ENCODE data around the gene SUFU.

Gene SUFU

DNA sequence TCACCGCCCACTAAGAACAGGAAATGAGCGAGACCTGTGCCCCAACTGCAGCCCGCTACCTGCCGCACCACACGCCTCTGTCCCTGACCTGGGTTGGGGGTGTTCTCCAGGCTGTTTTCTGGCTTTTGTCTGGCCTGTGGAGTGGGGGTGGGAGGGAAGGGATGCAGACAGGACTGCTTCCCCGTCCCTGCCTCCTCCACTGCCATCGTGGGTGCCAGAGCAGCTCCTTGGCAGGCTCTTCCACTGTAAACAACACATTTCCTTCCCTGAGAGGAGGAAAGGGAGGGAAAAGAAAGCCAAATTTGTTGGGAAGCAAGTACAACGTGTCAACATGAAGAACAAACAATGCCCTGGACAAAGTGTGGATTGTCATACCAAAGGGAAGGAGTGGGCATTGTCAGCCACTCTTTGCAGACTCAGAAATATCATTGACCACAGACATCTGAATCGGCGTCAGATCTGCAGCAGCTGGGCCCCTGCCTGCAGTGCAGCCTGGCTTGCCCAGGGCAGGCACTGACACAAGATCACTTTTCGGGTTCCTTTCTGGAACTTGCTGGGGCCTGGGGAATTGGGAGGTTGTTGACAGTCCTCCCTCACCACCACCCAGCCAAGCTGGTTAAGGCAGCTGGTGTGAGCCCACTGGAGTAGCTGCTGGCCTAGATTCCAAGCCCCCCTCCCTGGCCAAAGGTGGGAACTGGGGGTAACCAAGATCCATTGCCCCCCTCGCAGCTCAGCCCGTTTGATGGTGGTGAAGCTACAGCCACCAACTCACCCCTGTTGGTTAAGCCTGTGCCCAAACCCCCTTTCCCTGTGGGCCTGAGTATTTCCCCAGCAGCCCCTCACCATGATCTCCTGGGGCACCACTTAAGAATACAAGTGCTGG, 117.9 kb downstream of the SUFU start:
- no peak for DNase-seq

DNA sequence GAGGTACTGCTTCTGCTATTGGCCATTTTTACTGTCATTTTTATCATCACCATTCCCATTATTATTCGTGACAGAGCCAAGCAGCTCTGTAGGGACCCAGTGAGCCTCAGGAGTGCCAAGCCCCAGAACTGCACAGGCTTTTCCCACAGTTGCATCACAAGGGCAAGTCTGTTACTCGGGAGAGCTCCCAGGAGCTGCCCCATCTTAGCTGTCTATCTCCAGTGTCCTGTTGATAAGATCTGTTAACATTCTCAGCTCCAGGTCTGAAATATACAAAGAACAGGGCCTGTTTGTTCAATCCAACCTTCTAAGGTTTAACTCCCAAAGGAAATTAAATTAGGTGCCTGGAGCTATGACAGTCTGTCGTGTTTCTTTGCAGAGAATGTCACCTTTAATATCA, 120.3 kb downstream of the SUFU start:
- DNase-seq, result no peak

DNA sequence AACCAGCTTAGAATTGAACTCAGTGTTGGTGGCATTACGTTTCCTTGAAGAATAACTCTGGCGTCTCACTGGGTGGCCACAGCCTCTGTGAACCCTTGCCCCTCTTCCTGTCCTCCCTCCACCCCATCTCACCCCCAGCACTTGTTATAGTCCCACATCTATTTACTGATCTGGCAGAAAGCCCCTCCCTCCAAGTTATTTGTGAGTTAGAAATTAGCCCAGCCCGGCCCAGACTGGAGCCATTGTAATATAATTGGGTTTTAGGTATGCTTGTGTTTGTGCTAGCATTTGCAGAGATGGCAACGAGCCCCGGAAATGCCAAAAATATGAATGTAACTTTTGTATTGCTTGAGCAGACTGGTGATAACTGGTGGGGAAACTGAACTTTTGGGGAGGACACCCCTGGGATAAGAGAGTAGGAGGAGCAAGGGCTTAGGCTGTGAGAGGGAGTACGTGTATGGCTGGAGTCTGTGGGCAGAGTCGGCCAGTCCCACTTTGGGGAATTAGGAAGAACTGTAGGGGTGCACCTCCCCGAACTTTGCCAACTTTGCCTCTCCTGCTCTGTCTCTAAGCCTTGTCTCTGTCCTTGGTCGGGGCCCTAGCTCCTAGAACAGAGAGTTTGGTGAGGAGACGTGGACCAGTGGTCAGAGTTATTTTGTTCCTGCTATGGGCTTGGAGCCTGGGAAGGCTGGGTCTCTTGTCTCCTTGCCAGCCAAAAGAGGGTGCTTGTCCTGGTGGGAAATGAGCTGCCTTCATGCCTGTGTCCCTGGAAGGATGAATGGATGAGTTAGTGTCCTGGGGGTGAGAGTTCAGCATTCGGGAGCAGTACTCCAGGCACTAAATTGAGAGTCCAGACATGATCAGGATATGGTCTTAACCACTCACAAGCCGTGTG, 121.2 kb downstream of the SUFU start:
- no peak for DNase-seq

DNA sequence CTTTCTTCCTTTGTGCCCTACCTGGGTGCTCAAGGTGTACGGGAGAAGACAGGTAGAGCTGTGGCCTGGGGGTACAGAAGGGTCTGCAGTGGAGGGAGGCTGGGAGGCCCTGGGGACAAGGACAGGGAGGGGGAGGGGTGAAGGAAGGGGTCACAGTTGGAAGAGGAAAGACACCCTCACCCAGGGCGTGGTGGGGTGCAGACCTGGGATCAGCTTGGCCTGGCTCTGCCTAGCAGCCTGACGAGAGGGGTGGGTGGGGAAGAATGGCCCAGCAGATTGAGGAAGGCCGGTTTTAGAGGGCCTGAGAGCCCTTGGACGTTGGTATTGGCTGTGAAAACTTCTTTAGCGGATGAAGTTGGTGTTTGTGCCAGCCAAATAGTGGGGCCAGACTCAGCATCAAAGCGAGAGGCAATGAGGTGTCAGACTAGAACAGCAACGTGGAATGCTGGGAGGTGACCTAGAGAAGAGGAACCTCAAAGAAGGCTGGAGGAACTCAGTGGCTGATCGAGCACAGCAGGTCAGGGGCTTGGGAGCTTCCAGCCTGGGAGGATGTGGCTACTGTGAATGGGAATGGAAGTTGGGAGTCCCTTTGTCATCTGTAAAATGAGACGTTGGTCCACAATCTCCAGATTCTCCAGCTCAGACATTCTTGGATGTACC, 122.4 kb downstream of the SUFU start:
- no peak for DNase-seq

DNA sequence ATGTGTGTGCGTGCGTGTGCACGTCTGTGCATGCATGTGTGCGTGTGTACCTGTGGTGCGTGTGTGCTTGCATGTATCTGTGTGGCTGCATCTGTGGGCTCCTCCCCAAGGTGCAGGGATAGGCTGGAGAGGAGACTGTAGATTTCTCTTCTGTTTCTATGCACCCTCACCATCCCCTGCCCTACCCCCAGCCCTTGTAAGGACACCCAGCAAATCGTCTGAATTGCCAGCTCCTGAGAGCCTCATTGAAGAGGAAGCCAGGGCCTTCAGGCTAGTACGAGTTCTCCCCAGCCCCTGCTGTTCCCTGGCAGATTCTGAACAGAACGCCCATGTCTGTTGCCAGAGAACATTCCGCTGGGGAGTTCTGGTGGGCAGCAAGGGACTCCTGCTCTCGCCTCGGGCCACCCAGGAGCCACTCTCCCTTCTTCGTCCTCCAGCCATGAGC, 123.5 kb downstream of the SUFU start:
- no peak for DNase-seq

DNA sequence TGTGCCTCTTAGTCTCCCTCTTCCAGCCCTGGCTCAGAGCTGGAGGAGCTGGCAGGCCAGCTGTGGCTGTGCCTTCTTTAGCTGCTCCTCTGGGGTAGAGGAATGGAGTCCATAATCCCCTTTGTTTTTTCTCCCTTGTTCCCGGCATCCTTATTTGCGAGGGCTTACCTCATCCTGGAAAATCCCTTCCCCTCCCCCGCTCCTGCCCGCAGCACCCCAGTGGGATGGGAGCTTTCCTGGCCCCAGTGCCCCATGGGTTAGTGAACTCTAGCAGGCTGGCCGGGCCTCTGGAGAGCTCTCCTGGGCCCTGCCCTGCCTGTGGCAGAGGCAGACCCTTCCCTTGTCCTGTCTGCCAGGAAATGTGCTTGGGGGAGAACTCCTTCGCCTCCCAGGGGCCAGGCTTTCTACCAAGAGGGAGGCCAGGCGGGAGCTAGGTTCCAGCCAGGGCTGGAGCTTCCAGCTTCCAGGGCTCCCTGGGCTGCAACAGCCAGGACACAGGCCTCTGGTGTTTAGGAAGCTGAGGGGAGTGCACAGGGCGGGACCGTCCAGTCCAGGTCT, 124.0 kb downstream of the SUFU start:
- no peak for DNase-seq

DNA sequence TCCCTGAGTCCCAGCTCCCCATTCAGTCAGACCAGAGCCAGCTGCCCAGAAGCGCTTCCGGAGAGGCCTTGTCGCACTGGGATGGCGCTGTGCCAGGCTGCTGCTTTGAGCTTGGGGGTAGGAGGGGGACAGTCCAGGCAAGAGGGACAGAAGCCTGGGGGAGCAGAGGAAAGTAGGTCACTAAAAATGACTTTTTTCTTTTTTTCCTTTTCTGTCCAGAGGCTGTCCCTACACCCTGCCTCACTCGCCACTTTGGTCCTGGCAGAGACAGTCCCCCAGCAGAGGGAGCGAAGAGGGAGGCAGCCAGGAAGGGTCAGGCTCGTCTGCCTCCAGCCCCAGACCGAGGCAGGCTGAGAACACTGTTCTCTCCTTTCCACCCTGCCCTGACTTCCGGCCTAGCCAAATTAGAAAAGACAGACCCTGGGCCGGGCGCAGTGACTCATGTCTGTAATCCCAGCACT, 124.7 kb downstream of the SUFU start:
- DNase-seq, result no peak

DNA sequence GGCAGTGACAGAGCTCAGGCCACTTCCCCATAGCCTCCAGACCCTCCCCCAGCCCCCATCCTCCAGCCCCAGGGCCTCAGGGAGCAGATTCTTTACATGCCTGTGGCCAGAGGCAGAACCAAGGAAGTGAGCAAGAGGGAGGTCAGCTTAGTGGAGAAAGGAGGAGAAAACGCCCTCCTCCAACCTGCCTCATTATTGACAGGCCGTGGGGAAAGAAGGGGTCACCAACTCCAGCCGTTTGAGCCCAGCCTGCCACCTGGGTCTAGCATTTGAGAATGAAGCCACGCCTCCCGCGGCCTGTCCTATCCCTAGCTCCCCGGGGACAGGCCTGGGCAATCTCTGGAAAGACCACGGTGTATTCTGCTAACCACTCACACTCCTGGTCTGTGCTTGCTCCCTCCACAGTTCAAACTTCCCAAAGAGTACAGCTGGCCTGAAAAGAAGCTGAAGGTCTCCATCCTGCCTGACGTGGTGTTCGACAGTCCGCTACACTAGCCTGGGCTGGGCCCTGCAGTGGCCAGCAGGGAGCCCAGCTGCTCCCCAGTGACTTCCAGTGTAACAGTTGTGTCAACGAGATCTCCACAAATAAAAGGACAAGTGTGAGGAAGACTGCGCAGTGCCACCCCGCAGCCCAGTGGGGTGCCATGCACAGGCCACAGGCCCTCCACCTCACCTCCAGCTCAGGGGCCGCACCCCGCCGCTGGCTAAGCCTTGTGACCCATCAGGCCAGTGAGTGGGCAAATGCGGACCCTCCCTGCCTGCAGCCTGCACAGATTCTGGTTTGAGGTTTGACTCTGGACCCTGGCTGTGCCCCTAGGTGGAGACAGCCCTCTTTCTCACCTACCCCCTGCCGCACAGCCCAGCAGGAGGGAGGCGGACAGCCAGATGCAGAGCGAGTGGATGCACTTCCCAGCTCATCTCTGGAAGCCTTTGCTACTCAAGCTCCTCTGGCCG, 126.2 kb downstream of the SUFU start:
- no peak for DNase-seq

DNA sequence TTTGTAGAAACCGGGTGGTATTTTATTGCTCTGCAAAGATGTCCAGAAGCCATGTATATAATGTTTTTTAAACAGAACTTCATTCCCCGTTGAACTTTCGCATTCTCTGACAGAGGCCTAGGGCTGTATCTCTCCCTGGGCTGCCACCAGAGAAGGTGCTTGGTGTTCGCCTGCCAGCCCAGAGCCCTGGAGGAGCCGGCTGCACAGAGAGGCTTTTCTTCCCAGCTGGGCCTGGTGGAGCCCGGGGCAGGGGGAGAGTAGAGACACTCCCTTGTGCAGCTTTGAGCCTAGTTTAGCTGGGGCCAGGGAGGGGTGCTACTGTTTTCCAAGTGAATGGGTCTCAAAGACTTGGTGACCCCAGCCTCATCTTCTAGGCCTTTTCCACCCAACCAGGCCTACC, 126.9 kb downstream of the SUFU start:
- DNase-seq, result no peak

DNA sequence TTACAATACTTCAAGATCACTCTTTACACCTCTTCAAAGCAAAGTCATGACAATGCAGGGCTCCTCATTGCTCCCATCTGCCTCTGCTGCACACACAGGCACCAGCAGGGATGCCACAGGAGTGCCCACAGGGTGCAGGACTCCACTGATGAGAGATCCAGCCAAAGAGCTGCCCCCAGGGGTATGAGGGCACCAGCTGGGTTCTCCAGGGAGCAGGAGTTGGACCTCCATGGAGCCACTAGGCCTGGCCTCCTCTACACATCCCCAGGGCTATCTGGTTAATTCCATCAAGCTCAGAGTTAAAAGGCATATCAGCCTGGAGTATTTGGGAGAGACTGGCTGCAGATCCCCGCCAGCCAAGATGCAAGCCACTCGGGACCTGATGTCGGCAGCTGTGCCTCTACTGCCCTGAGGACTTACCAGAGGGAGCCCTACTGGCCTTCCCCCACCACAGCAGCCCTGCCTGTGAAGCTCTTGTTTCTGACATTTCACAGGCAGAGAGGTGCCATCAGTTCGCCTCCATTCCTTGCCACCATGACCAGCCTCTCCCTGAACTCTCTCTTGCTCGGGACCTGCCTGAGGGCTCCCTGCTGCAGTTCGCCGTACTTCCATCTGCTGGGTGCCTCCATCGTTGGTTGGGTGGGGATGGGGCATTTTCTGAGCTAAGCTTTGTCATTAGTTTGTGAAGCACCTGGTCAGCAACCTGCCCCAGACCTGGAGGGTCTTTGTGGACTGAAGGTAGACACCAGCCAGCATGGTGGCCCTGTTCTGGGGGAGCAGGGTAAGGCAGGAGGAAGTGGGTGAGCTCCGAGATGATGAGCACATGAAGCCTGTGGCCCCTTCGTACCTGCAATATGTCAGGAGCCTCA, 128.0 kb downstream of the SUFU start:
- DNase-seq, result no peak

DNA sequence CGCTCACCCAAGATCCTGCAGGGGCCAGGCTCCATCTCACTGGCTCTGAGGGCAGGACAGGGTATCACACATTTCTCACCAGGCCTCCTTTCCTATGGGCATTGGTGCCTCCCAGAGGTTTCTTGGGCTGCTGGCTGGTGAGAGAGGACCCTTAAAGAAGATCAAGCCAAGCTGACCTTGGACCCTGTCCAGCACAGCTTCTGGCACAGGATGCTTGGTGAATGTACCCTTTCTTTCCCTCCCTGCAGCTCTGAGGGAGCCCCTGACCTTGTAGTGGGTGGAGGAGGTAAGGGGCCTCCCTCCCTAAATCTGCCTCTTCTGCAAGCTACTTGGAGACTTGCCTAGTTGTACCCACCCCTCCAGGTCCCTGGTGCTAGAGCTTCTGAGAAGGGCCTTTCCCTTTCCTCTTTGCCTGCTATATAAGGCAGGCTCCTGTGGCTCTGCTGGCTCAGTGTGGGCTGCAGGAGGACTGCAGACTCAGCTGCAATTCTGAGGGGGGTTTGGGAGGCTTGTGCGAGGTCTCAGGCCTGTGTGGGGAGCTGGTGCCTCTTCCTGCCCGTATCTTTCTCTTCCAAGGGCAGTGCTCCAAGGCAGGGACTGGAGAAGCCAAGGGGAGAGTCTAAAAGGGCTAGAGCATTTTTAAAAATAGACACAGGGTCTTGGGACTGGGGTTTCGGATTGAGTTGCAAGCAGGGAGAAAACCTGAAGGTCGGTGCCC, 128.8 kb downstream of the SUFU start:
- no peak for DNase-seq

DNA sequence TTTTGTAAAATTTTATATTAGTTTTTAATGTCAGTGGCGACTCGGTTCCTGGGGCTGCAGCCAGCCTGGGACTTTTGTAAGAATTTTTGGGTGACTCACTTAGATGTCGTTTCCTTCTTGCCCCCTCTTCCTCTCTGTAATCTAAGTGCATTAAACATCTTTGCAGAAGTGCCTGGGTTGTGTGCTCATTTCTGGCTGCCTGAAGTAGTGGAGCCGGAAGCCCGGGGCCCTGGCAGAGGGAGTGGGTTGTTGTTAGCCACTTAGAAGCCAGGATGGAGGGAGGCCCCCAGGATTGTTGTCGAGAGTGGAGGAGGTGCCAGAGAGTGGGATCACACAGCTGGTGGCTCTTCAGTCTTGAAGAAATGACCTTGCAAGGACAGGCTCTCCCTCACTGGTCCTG, 129.5 kb downstream of the SUFU start:
- DNase-seq, result no peak

DNA sequence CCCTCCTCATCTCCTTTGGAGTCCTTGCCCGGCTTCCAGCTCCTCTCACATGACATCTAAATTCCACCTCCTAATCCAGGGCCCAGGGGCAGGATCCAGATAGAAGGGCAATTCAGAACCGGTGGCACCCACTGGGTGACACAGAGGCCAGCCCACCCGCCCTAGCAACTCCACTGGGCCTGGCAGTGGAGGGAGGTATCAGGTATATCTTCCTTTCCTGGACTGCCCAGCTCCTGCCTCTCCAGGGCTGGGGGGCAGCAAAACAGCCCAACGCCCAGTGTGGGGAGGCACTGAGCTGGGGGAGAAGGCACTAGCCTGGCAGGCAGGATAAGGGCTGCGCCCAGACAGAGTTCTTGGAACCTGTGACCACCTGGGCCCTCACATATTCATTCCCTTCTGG, 130.1 kb downstream of the SUFU start:
- DNase-seq, result no peak

DNA sequence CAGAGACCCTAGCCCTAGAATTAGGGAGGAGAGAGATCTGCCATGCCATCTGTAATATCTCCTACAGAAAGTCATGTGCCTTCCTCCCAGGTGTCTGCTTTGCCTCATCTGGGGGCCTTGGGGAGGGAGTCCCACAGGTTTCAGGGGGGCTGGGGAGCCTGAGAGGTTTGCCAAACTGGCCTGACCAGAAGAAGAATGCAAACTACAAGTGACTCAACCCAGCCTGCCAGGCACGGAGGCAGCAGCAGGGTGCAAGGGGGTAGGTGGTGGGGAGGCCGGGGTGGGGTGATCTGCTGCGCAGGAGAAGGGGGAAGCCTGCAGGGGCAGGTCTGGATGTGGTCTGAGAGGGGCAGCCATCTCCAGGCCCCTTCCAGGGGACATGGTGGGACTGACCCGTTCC, 130.9 kb downstream of the SUFU start:
- DNase-seq, result no peak

DNA sequence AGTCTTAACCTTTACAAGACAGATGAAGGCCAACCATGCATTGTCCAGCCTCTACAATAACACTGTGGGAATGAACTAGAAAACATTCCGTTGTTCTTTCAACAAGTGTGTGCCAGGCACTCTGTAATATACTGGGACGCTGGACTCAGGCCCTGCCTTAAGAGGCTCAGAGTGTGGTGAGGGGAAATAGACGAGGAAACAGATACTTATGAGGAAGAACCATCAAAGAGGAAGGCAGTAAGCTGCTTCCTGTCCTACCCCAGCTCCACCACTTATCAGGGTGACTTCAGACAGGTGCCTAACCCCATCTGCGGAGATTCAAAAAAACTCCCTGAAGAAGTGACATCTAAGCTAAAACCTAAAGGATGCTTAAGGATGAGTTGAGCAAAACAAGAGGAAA, 131.6 kb downstream of the SUFU start:
- no peak for DNase-seq

DNA sequence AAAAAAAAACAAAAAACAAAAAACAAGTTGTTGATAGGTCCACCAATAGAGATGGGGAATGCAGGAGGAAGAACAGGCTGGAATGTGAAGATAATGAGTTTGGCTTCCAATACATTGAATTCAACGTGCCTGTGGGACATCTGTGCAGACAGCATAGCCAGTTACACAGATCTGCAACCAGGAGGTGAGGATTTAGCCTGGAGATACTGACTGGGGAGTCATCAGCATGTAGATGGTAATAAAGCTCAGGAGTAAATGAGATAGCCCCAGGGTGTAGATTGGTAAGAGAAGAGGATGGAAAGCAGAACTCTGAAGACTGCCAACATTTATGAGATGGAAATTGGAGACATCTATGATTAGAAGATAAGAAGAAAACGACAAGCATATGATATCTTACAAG, 135.8 kb downstream of the SUFU start:
- DNase-seq, result no peak

DNA sequence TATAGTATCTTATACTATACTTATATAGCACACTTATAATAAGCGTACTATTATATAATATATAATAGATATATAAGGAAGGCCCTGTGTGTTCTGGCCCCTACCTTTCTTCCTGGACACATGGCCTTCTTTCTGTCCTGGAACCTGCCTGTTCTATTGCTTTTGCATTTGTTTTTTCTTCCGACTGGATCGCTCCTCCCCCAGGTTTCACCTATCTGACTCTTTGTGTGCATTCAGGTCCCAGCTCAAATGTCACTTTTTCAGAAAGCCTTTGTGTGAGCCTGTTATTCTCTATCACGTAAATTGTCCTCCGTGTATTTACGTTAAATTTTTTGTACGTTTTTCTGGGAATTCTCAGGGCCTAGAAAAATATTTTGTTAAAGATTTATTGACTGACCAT, 137.6 kb downstream of the SUFU start:
- no peak for DNase-seq

DNA sequence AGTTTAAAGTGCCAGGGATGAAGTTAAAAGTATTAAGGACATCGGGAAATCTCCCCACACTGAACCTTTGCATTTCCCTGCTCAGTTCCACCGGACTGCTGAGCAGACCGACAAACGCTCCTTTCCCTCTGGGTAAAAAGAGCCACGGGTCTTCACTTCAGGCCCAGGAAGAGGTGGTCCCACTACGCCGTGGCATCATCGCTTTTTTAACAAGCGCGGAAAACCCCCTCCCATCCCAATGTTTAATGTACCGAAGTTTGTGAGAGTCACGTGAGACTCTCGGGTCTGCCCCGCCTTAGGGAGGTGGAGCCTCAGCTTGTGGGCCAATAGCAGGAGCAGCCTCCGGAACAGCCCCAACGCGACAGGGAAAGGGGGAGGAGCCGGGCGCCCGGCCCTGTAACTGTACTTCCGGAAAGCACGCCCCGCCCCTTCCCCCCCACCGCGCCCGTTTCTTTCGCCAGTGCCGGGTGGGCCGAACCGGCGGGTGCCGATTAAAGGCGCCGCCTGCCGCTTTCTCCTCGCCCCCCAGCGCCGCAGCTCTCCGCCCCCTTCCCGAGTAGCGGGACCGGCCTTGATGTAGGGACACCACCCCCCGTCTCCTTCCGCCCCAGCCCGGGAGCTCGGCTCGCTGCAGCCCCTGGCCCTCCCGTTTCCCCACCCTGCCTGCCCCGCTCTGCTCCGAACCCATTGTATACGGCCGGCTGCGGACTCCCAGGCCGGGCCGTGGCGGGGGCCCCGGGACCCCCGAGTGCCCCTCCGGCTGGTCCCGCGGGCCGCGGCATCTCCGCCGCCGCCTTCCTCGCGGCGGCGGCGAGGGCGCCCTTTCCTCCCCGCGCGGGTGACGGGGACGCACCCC, 138.3 kb downstream of the SUFU start:
- DNase-seq, result peak; percentile 97 to 98

DNA sequence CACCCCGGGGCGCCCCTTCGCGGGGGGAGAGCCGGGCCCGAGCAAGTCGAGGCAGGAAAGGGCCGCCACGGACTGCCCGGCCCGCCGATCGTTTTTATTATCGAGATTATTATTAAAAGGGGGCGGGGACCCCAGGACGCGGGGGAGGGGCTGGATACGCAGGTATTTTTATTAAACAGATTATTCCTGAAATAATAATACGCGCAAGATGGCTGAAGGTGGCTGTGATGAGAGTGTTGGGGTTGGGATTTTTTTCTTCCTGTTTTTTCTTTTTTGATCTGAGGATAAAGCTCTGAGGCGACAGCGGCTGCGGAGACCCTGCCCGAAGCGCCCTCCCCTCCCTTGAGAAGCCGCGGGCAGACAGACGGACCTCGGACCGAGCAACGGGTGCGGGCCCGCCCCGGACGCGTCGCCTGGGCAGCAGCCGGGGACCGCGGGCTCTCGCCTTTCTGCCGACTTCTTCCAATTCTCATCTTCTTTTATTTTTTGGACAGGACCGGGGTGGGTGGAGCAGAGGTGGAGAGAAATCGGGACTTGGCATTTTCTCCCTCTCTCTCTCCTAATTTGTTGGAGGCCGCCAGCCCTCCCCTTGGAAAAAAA, 139.1 kb downstream of the SUFU start:
- DNase-seq, result peak; percentile 33 to 39
